Liver (tissue), 3 donors: ENCODE measurements around the gene INPP4A.

Source experiments
- ATF3 ChIP-seq: IDR thresholded peaks from 2 replicates; pipeline ENCODE4 v1.6.1; 2016; ENCODE audit warnings: antibody characterized with exemption
- EGR1 ChIP-seq, 2 donors: IDR thresholded peaks; 2 replicates each; pipeline ENCODE4 v1.6.1; 2016 to 2018; ENCODE audit warnings: antibody characterized with exemption in 2 of 2, low read depth in 2 of 2
- FOXA1 ChIP-seq: IDR thresholded peaks from 2 replicates; pipeline ENCODE4 v1.6.1; 2016; ENCODE audit warnings: antibody characterized with exemption
- GABPA ChIP-seq, 2 donors: IDR thresholded peaks in 1 of 2; conservative IDR thresholded peaks in 1 of 2; 2 replicates each; pipeline ENCODE4 v1.6.1; 2016; ENCODE audit warnings: antibody characterized with exemption in 2 of 2, mild to moderate bottlenecking in 1 of 2, moderate library complexity in 1 of 2
- HNF4G ChIP-seq: IDR thresholded peaks from 2 replicates; pipeline ENCODE4 v1.6.1; 2016; ENCODE audit warnings: antibody characterized with exemption
- JUND ChIP-seq, 2 donors: IDR thresholded peaks; 2 replicates each; pipeline ENCODE4 v1.6.1; 2016; ENCODE audit warnings: antibody characterized with exemption in 2 of 2
- MAX ChIP-seq: IDR thresholded peaks from 2 replicates; pipeline ENCODE4 v1.6.1; 2016; ENCODE audit warnings: antibody characterized with exemption
- RAD21 ChIP-seq, 2 donors: IDR thresholded peaks; 2 replicates each; pipeline ENCODE4 v1.6.1; 2016; ENCODE audit warnings: antibody characterized with exemption in 2 of 2, mild to moderate bottlenecking in 2 of 2
- REST ChIP-seq: IDR thresholded peaks from 2 replicates; pipeline ENCODE4 v1.6.1; 2016; ENCODE audit warnings: antibody characterized with exemption, mild to moderate bottlenecking
- SP1 ChIP-seq: IDR thresholded peaks from 2 replicates; pipeline ENCODE4 v1.6.1; 2018; ENCODE audit warnings: antibody characterized with exemption, mild to moderate bottlenecking
- TAF1 ChIP-seq: conservative IDR thresholded peaks from 2 replicates; pipeline ENCODE4 v1.6.1; 2016; ENCODE audit warnings: antibody characterized with exemption, mild to moderate bottlenecking
- YY1 ChIP-seq: IDR thresholded peaks from 2 replicates; pipeline ENCODE4 v1.6.1; 2016; ENCODE audit warnings: antibody characterized with exemption, mild to moderate bottlenecking
- TF ChIP-seq, protein P1 (sequence below): fragments of 150-350 bp; IDR thresholded peaks from 2 replicates; pipeline ENCODE4 v1.5.1; 2017; ENCODE audit warnings: improper control_type of control experiment, low read depth, low read length; ENCODE audit not compliant: missing input control
- donor health status: healthy.
- donor health status: healthy.

- TF ChIP-seq REST: no peak
- TF ChIP-seq MAX: no peak
- TF ChIP-seq, protein P1, sequence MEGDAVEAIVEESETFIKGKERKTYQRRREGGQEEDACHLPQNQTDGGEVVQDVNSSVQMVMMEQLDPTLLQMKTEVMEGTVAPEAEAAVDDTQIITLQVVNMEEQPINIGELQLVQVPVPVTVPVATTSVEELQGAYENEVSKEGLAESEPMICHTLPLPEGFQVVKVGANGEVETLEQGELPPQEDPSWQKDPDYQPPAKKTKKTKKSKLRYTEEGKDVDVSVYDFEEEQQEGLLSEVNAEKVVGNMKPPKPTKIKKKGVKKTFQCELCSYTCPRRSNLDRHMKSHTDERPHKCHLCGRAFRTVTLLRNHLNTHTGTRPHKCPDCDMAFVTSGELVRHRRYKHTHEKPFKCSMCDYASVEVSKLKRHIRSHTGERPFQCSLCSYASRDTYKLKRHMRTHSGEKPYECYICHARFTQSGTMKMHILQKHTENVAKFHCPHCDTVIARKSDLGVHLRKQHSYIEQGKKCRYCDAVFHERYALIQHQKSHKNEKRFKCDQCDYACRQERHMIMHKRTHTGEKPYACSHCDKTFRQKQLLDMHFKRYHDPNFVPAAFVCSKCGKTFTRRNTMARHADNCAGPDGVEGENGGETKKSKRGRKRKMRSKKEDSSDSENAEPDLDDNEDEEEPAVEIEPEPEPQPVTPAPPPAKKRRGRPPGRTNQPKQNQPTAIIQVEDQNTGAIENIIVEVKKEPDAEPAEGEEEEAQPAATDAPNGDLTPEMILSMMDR: no peak
- no peak for TF ChIP-seq ATF3
- no peak for TF ChIP-seq YY1
- TF ChIP-seq SP1: no peak
- TF ChIP-seq JUND (IDR thresholded peaks at IDR 0.05): no peak
- no peak for TF ChIP-seq RAD21 (IDR thresholded peaks at IDR 0.05)
- TF ChIP-seq EGR1 (IDR thresholded peaks at IDR 0.05; ENCODE audit: low read depth in 2 of 2): no peak
- no peak for TF ChIP-seq GABPA (IDR thresholded peaks at IDR 0.05 in 1 of 2, conservative IDR thresholded peaks at IDR 0.05 in 1 of 2)
- no peak for TF ChIP-seq FOXA1
- no peak for TF ChIP-seq HNF4G
- no peak for TF ChIP-seq TAF1
Observed at GRCh38 chr2:98541489-98541888, 96.8 kb downstream of the INPP4A start.
